SK-MEL-5 (cell line): ENCODE results near the gene C19orf44. TPM values are rescaled to one million over a fixed set of nuclear protein-coding genes. Genes with fewer than 3 reads are reported as not detected.
"Not testable (repeated sequence)": the region's sequence is repeated elsewhere in the genome, so short reads cannot be mapped to it uniquely, and the experiment has no call there.

Source experiments
- DNase-seq: peaks from one replicate; pipeline ENCODE4 v3.0.0-alpha.2; 2016; ENCODE audit warnings: low read depth, low spot score
- in situ Hi-C: cut with HindIII; loops from 2 replicates; pipeline ENCODE4 v1.10.0; 2016; ENCODE audit warnings: low sequenced_read_pairs, high pct_unique_total_duplicates, low pct_unique_long_range_greater_than_20kb
- total RNA-seq: library from RNA; depleted of rRNA; stranded (reverse); fragments of >200 nt; shearing (Covaris generic); gene quantifications from 2 replicates; pipeline ENCODE4 v1.2.3, GENCODE V29; 2014

The C19orf44 gene
- total RNA-seq, 1 experiment from 2014 or later = 2.6 TPM

DNA sequence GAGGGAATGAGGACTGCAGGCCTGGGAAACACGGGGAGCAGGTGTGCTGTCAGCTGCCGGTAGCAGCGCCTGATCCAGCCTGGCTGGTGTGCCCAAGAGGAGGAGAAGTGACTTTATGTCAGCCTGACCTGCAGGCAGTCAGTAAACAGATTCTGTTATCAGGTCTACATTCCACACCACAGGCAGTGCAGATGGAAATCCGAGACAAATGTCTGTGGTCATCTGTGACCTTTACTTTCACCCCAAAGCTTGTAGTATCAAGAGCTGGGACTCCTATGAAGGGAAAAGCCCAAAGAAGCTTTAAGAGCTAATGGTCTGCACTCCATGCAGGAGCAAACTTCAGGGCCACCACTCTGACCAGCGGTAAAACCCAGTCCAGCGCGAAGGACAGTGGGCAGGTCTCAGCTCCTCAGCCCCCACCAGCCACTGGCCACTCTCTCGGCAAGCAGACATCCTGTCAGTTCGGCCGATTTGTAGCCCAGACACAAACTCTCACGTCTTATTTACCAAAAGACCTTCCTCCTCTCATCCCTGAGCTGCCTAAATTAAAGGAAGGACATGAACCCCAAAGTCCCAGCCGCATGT is 32.1 kb upstream of the C19orf44 start:
- no peak for DNase-seq
- in situ Hi-C loops = no loop called here

- no peak for DNase-seq
- in situ Hi-C loops = no loop called here
These were observed 31.0 kb upstream of the C19orf44 start for GRCh38 chr19:16465239-16465638.

GRCh38 chr19:16466802-16467427 is 29.3 kb upstream of the C19orf44 start:
- in situ Hi-C loops = not testable (repeated sequence)

DNA sequence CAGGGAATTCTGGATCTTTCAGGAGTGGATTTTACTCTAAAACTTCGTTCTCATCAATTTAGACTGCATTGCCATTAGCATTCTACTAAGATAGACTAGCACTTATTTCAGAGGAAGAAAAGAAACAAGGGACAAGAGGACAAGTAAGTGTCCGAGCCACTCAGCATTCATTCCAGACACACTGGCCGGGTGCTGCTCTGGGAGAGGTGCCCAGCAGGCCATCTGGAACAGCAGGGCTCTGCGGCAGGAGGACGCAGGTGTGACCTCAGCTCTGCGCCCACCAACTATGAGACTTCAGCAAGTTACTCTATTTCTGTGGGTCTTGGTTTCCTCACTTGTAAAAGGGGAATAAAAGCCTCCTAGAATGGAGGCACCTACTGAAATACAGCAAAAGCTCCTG is 28.6 kb upstream of the C19orf44 start:
- in situ Hi-C loops = no loop called here
- DNase-seq = no peak

More at GRCh38 chr19:16466802-16467427, 29.3 kb upstream of the C19orf44 start:
- DNase-seq = not testable (repeated sequence)

- no peak for DNase-seq
- in situ Hi-C loops = no loop called here
These were observed 25.7 kb upstream of the C19orf44 start for GRCh38 chr19:16470541-16470910.

- DNase-seq = no peak
- in situ Hi-C loops = no loop called here
These were observed 25.0 kb upstream of the C19orf44 start for GRCh38 chr19:16470911-16471811.

DNA sequence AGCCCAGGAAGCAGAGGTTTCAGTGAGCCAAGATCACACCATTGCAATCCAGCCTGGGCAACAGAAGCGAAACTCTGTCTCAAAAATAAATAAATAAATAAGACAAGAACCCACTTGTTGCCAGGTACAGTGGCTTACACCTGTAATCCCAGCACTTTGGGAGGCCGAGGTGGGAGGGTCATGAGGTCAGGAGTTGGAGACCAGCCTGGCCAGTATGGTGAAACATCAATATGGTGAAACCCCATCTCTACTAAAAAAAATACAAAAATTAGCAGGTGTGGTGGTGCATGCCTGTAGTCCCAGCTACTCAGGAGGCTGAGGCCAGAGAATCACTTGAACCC is 23.7 kb upstream of the C19orf44 start:
- DNase-seq, in situ Hi-C loops: not testable (repeated sequence)

DNA sequence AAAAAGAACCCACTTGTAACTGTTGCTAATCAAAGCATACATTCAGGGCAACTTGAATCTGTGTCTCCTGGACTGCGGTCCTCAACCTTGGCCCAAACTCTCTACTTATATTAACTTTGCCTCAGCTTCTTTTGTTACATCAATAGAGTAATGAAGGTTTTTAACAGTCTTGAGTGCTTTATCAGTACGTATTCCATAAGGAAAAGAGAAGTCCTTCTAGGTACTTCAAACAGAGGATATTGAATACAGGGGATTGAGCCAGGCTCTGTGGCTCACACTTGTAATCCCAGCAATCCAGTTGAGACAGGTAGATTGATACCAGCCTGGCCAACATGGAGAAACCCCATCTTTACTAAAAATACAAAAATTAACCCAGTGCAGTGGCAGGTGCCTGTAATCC is 23.2 kb upstream of the C19orf44 start:
- no peak for DNase-seq
- in situ Hi-C loops = no loop called here

DNA sequence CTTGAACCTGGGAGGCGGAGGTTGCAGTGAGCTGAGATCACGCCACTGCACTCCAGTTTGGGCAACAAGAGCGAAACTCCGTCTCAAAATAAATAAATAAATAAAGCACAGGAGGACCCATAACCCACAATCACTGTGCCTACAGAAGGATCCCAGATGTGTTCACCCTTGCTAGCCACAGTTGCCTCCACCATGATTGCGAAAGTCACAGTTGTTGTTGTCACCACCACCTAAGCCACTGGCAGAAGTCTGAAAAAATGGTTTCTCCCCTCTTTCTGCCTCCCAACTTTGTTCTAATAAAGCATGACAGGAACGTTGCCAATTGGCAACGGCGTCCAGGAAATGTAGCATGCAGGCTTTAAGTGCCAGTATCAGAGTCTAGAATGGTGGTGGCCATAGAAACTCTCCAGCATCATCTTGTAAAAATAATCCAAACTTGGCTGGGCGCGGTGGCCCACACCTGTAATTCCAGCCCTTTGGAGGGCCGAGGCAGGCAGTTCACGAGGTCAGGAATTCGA is 22.3 kb upstream of the C19orf44 start:
- in situ Hi-C loops = no loop called here
- no peak for DNase-seq

- in situ Hi-C loops = no loop called here
- no peak for DNase-seq
These were observed 19.8 kb upstream of the C19orf44 start for GRCh38 chr19:16476401-16476800.

DNA sequence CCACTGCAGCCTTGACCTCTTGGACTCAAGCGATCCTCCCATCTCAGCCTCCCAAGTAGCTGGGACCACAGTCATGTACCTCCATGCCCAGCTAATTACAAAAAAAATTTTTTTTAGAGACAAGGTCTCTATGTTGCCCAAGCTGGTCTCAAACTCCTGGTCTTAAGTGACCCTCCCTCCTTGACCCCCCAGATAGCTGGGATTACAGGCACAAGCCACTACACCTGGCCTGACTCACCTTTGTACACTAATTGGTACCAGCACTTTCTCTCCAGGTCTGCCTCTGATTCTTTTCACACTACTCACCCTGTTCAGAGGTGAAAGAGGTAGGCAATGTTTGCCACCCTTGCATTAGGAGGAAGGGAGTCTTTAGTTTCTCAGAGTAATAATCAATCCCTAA is 18.9 kb upstream of the C19orf44 start:
- in situ Hi-C loops = no loop called here
- no peak for DNase-seq

DNA sequence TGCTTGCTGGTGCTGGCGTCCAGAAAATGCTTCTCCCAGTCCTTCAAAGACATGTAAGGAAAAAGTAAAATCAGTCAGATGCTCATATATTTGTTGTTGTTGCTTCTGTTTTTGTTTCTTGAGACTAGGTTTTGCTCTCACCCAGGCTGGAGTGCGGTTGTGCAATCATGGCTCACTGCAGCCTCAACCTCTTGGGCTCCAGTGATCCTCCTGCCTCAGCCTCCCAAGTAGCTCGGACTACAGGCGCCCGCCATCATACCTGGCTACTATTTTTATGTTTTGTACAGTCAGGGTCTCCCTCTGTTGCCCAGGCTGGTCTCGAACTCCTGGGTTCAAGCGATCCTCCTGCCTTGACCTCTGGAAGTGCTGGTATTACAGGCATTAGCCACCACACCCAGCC is 13.4 kb upstream of the C19orf44 start:
- in situ Hi-C loops = no loop called here
- DNase-seq = no peak

GRCh38 chr19:16486476-16486875 is 9.7 kb upstream of the C19orf44 start:
- peak; percentile 34 for DNase-seq
- in situ Hi-C loops = not testable (repeated sequence)

- DNase-seq = peak; percentile 9
- in situ Hi-C loops = no loop called here
These were observed 404 bp downstream of the C19orf44 start for GRCh38 chr19:16496613-16496983.

DNA sequence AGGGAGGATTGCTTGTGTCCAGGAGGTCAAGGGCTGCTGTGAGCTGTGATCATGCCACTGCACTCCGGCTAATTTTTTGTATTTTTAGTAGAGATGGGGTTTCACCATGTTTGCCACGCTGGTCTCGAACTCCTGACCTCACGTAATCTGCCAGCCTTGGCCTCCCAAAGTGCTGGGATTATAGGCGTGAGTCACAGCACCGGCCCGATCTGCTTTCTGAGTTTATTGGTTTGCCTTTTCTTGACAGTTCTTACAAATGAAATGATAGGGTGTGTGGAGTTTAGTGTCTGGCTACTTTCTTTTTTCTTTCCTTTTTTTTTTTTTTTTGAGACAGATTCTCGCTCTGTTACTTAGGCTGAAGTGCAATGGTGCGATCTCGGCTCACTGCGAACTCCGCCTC is 848 bp downstream of the C19orf44 start:
- in situ Hi-C loops = no loop called here
- no peak for DNase-seq

GRCh38 chr19:16497837-16498236 is 1.6 kb downstream of the C19orf44 start:
- in situ Hi-C loops = no loop called here

GRCh38 chr19:16504271-16504670 is 8.1 kb downstream of the C19orf44 start:
- DNase-seq = no peak
- in situ Hi-C loops = no loop called here

More at GRCh38 chr19:16497837-16498236, 1.6 kb downstream of the C19orf44 start:
- no peak for DNase-seq

GRCh38 chr19:16506161-16506560 is 10.0 kb downstream of the C19orf44 start:
- DNase-seq, in situ Hi-C loops: not testable (repeated sequence)
